Testis (tissue), 3 donors: ENCODE measurements around the gene SRCAP. TPM values are rescaled to one million over a fixed set of nuclear protein-coding genes. Genes with fewer than 3 reads are reported as not detected.

Experiments used
- DNase-seq: peaks from one replicate; pipeline ENCODE4 v3.0.0-alpha.2; 2019
- H3K27ac ChIP-seq, 2 donors: fragments of 200-600 bp; sonication (generic); one replicate each; pipeline ENCODE4 v1.5.1; 2019
- H3K27me3 ChIP-seq: fragments of 200-600 bp; sonication (generic); one replicate; pipeline ENCODE4 v1.5.1; 2019
- H3K36me3 ChIP-seq: fragments of 200-600 bp; sonication (generic); one replicate; pipeline ENCODE4 v1.5.1; 2017; ENCODE audit warnings: low read depth; ENCODE audit errors: missing control alignments
- H3K4me1 ChIP-seq: fragments of 200-600 bp; sonication (generic); one replicate; pipeline ENCODE4 v1.5.1; 2019
- H3K4me3 ChIP-seq, 2 donors: fragments of 200-600 bp; sonication (generic); one replicate each; pipeline ENCODE4 v1.5.1; 2017 to 2019
- H3K9me3 ChIP-seq: fragments of 200-600 bp; sonication (generic); one replicate; pipeline ENCODE4 v1.5.1; 2017
- POLR2A ChIP-seq: fragments of 450-650 bp; IDR thresholded peaks from one replicate; pipeline ENCODE4 v1.6.1; 2017; ENCODE audit warnings: antibody characterized with exemption, mild to moderate bottlenecking, moderate library complexity
- WGBS, 2 donors: methylation state at CpG; one replicate each; pipeline ENCODE4 v1.1.5; 2018; 5-methylcytosine and 5-hydroxymethylcytosine counted together
- intact Hi-C: fragments of 100-400 bp; cut with DNase I; formaldehyde crosslinking; loops from one replicate; pipeline ENCODE4 v1.15.1; 2023; ENCODE audit warnings: low total_unique reads
- polyA plus RNA-seq: library from polyadenylated mRNA; stranded (reverse); fragments of 350-450 nt; fragmentation: Illumina TruSeq; extraction: RNeasy Lipid Tissue Mini Kit (QIAGEN cat#74804); gene quantifications from one replicate; pipeline ENCODE4 v1.2.3, GENCODE V29; 2014; ENCODE audit warnings: low read depth, low replicate concordance; ENCODE audit not compliant: insufficient read depth
- total RNA-seq, 2 donors: library from RNA; depleted of rRNA; stranded (reverse); fragments of >200 nt; gene quantifications; one replicate each; pipeline ENCODE4 v1.2.3, GENCODE V29; 2016
- TF ChIP-seq, protein P1 (sequence below), 3 experiments: fragments of 450-650 bp in 2 of 3; fragments of 200-600 bp in 1 of 3; sonication (generic) in 1 of 3; IDR thresholded peaks; one replicate each; pipeline ENCODE4 v1.5.1; 2016 to 2019; ENCODE audit warnings: antibody characterized with exemption in 3 of 3, mild to moderate bottlenecking in 2 of 3, moderate library complexity in 1 of 3

The SRCAP gene
- total and polyA plus RNA-seq, 3 donors from 2014 or later, result 44.3 to 80.8 (median 74.3) TPM

DNA sequence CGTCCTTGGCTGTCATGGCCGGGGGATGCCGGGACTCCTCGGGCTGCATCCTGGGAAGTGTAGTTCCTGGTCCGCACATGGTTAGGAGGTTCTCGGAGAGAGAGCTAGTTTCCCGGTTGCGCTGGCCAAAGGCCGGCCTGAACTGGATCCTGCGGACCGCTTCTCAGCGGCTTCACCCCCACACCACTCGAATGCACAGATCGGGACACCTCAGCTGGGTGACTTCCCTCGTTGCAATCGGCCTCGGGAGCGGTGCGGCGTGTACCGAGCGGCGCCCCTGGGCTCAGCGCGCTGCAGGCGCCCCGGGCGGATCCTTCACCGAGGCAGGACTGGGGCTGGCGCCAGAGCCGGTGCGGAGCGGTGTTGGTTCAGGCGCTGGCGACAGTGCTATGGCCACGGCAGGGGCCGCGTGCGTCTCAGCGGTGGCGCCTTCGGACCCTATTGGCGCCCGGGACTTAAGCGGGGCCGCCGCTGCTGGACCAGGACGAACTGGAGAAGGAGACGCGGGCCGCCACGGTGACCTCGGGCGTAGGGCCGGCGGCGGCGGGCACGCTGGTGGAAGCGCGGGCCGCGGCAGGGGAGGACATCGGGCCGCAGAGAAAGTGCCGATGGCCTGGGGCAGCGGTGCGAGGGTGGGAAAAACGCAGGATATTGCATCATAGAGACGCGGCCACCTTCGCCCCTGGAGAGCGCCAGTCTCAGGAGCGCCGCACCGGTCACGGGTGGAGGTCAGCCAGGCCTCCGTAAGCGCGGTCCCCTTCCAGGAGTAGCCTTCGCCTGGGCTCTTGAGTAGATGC, 76.6 kb downstream of the SRCAP start:
- Histone ChIP-seq H3K36me3 (no peaks in the 10 kb centered on the region), H3K9me3 (no peaks in the 10 kb centered on the region), H3K27ac (peak overlapping the region; percentile 55 to 77), H3K4me3 (peak overlapping the region; percentile 67 to 69), H3K4me1 (peaks cover 13% of the 10 kb centered on the region), H3K27me3 (no peaks in the 10 kb centered on the region)
- intact Hi-C loops, result no loop called here
- DNase-seq, result peak; percentile 92
- no peak for TF ChIP-seq POLR2A
- TF ChIP-seq, protein P1, sequence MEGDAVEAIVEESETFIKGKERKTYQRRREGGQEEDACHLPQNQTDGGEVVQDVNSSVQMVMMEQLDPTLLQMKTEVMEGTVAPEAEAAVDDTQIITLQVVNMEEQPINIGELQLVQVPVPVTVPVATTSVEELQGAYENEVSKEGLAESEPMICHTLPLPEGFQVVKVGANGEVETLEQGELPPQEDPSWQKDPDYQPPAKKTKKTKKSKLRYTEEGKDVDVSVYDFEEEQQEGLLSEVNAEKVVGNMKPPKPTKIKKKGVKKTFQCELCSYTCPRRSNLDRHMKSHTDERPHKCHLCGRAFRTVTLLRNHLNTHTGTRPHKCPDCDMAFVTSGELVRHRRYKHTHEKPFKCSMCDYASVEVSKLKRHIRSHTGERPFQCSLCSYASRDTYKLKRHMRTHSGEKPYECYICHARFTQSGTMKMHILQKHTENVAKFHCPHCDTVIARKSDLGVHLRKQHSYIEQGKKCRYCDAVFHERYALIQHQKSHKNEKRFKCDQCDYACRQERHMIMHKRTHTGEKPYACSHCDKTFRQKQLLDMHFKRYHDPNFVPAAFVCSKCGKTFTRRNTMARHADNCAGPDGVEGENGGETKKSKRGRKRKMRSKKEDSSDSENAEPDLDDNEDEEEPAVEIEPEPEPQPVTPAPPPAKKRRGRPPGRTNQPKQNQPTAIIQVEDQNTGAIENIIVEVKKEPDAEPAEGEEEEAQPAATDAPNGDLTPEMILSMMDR (IDR thresholded peaks at IDR 0.05), result no peak
- 0% methylated on average over 12 to 78 of the region's 81 CpGs for WGBS, 2 donors

DNA sequence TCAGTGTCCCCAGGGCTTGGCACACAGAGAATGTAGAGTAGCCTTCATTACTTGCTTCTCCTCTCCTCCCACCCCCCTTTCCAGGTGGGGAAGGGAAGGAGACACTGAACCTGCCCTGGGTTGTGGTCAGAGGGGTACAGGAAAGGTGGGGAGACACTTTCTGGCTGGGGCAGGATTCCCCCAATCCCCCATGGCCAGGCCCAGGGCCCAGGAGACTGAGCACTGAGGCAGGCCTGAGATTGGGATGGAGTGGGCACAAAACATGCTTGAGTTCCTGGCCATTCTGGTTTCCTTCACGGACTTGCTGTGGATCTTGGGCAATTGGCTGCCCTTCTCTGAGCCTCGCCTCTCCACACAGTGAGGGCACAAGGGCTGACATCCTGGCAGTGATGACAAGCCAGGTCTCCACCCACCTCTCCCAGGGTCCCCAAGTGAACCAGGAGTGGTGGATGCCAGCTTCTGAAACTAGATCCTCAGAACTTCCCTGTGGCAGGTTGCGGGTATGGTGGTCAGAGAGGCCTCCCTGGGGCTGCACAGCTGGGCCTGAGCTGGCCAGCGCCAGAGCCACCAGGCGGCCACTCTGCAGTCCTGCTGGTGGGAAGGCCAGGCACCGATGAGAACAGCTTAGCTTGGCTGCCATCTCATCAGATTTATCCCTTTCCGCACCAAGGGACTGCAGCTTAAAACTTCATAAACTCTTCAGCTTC, 78.8 kb downstream of the SRCAP start:
- no peaks in the 10 kb centered on the region for H3K27me3 ChIP-seq
- TF ChIP-seq, protein P1 (IDR thresholded peaks at IDR 0.05), result no peak
- no peak for TF ChIP-seq POLR2A
- peaks cover 13% of the 10 kb centered on the region for H3K4me1 ChIP-seq
- no peak overlapping the region for H3K4me3 ChIP-seq
- H3K27ac ChIP-seq, result no peak overlapping the region
- H3K9me3 ChIP-seq, result no peaks in the 10 kb centered on the region
- WGBS, 2 donors, result 90 to 91% methylated on average over 5 to 7 of the region's 7 CpGs
- no peak for DNase-seq
- intact Hi-C loops, result no loop called here
- no peaks in the 10 kb centered on the region for H3K36me3 ChIP-seq

GRCh38 chr16:30778549-30779244, 79.7 kb downstream of the SRCAP start:
- Histone ChIP-seq H3K4me1 (peaks cover 13% of the 10 kb centered on the region), H3K4me3 (no peak overlapping the region), H3K9me3 (no peaks in the 10 kb centered on the region), H3K27me3 (no peaks in the 10 kb centered on the region), H3K36me3 (no peaks in the 10 kb centered on the region), H3K27ac (no peak overlapping the region)
- no peak for TF ChIP-seq POLR2A
- TF ChIP-seq, protein P1 (IDR thresholded peaks at IDR 0.05), result no peak
- intact Hi-C loops, result no loop called here
- WGBS, 2 donors, result 84% methylated on average over 13 to 14 of the region's 14 CpGs
- no peak for DNase-seq

- WGBS, 2 donors, result 79 to 90% methylated on average over 6 of the region's 6 CpGs
- TF ChIP-seq, protein P1 (IDR thresholded peaks at IDR 0.05), result no peak
- no peak for TF ChIP-seq POLR2A
- no peaks in the 10 kb centered on the region for H3K9me3 ChIP-seq
- H3K4me3 ChIP-seq, result no peak overlapping the region
- peaks cover 11% of the 10 kb centered on the region for H3K4me1 ChIP-seq
- H3K27me3 ChIP-seq, result no peaks in the 10 kb centered on the region
- no peak for DNase-seq
- no peaks in the 10 kb centered on the region for H3K36me3 ChIP-seq
- intact Hi-C loops, result no loop called here
- no peak overlapping the region for H3K27ac ChIP-seq
Measured at GRCh38 chr16:30779596-30779995, 80.6 kb downstream of the SRCAP start.
